ENCODE data around the gene SATB1.

DNA sequence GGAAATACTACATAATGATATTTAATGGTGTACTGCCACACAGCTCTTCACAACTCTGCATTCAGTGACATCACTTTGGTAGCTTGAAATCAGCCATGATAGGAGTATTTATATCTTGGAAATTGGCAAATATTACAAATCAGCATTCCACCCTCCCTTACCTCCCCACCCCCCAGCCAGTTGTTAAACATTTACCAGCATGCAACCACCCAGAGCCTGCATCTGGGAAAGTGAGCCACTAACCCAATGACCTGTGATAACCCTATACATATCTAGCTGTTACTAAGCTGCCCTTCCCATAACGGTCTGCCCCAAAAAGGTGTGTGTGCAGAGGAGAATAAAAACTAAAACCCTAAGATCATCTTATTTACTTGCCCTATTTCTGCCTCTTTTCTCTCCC, 44.6 kb upstream of the SATB1 start:
- no peak for TF ChIP-seq YY1 (IDR thresholded peaks at IDR 0.05; ENCODE audit: insufficient read depth, insufficient read length)
- TF ChIP-seq ZNF274 (IDR thresholded peaks at IDR 0.05; ENCODE audit: low read depth, low read length) = no peak
- TF ChIP-seq SUZ12 (IDR thresholded peaks at IDR 0.05; ENCODE audit: extremely low read depth, insufficient read depth, insufficient read length) = no peak

Data from NT2/D1 (cell line).